CD4-positive, alpha-beta T cell treated with Interleukin-6 for 4 hours (primary cell): Measurements from ENCODE around the gene MBD5.
A peak's percentile ranks its signal among the peaks of the same experiment; 100 is the strongest.
"Not testable (repeated sequence)": the region's sequence is repeated elsewhere in the genome, so short reads cannot be mapped to it uniquely, and the experiment has no call there.

Source experiments
- DNase-seq: peaks from one replicate; pipeline ENCODE4 v3.0.0-alpha.2; 2020; ENCODE audit warnings: mixed read lengths

MBD5 gene

DNA sequence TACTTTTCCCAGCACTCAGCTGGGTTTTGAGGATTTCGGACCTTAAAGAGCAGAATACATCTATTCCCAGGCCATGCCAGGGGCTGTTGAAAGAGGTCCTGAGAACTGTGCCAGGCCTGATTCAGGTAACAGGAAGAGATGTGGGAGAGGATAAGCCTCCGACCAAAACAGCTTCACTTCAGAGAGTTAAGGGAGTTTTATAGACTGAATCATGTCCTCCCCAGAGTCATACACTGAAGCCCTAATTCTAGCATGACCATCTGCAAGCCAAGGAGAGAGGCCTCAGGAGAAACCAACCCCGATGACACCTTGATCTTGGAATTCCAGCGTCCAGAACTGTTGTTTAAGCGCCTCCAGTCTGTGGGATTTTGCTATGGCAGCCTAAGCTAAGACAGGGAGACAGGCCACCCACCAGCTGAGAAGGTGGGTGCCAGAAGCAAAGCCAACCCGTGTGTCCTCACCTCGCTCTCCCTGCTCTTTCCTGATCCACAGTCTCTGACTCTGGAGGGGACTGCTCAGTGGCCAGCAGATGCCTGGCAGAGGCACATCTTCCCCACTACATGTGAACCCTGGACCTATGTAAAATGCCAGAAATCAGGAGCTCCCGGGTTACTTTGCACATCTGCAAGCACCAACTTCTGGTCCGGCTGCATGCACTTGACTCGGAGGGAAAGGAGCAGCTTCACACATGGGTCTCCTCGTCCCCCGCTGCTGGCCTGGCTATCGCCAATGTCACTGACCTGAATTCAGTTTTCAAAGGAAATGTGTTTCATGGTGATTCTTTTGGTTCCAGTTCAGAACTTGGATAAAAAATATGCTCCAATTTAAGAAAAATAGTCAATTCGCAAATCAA lies 506.8 kb downstream of the MBD5 start:
- peak; percentile 37 for DNase-seq

DNA sequence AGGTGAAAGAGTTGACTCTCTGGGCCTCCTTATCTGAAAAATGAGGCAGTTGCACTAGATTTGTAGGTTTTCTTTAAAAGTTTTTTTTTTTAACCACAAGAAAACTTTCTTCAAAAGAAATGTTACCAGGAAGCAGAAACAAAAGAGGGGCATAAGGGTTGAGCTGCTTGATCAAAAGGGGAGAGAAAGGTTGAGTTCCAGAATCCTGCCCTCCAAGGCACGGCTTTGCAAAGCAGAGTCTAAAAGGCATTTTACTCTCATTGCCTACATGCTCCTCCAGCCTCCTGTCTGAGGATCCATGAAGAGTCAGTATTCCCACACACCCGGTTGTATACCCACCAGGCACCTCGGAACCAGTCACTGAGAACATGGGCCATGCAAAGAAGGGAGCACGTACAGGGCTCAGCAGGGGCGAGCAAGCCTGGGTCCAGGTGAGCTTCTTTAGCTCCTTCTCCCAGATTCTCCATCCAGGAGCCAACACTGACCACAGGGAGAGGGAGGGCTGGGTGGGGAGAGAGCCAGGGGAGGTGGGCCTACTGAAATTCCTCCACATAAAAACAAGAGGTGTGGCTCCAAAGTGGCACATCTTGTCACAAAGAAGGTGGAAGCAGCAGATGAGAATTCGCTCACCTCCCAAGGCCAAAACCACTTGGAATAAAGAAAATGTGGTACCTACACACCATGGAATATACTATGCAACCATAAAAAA lies 507.6 kb downstream of the MBD5 start:
- peak; percentile 55 for DNase-seq

DNA sequence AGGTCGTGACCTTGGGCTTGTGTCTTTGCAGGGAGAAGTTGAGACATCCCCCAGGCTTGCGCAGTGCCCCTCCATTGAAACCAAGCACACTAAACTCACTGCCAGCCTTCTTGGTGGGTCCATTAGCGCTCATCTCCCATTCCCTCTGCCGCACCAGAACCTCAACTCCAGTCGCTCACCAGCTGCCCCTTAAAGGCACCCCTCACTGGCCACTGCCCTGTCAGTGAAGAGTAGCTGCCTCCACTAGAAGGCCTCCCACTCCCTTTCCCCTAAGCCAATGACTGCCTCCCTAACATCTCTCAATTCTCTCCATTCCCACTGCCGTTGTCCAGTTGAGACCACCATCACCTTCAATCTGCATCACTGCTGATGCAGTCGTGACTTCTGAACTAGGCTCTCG lies 508.9 kb downstream of the MBD5 start:
- no peak for DNase-seq

DNA sequence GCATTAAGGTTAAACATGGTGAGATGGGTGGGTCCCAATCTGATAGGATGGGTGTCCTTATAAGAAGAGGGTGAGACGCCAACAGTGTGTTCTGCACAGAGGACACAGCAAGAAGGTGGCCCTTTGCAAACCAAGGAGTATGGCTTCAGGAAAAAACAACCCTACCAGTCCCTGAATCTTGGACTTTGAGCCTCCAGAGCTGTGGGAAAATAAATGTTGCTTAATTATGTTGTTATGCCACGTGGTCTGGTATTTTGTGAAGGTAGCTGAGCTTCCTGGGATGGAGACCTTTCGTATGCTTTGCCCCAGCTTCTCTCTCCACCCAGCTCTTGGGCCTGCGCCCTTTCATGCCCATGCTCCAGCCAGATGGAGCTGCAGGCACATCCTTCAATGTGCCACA lies 509.5 kb downstream of the MBD5 start:
- no peak for DNase-seq

DNA sequence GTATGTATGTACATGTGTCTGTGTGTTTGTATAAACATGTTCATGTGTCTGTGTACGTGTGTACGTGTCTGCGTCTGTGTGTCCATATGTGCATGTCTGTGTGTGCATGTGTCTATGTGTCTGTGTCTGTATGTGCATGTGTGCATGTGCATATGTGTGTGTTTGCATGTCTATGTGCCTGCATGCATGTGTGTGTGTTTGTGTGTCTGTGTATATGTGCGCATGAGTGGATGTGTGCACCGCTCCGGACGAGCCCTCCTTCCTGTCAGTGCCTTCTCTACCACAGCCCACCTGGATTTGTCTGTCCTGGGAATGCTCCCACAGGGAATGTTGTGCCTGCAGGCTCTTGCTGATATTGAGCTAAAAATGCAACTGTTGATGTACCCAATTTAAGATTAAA lies 510.3 kb downstream of the MBD5 start:
- no peak for DNase-seq

DNA sequence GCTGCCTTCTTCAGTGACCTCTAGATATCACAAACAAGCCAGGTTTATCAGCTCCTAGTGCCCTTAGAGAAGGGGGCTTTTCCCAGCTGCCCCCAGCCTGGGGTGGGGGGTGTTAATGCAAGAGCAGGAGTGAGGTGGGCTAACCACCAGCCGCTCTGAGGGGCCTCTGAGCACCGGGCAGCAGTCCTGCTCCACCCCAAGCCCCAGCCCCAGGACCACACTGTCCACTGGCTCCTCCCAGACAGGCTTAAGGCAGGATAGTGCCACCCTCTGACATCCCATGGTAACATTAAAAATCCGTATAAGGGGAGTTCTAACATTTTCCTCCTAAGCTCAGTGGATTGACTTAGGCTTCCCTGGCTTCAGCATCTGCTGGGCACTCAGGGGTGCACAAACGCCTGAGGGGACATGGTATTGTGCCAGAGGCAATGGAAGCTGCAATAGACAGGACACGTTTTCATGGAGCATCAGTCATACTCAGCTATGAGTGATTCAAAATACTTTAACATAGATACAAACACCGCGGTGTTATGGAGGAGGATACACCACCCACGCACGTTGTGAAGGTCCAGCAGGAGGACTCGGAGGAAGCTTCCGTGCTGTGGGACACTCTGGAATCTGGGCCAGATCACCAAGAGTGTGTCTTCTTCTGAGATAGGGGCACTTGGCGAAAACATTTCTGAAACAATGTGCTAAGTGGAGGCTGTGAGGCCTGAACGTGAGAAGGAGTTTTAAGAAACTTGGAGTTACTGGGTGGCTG lies 511.0 kb downstream of the MBD5 start:
- DNase-seq, result no peak

DNA sequence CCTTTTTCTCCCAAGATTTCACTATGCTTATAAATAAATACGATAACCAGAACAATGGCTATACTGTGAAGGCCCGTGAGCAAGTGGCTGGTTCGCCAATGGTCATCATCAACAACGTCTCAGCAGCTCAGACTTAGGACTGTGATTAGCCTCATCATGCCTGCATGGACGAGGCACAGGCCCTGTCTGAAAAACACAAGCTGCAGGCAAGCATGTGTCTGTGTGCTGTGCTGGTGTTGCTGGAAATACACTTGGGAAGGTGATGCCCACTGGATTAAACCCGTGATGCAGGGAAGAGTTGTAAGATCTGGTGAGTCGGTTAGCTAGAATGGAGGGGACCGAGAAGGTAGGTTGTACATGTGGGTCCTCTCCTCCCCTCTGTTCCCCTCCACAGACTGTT lies 512.1 kb downstream of the MBD5 start:
- no peak for DNase-seq

DNA sequence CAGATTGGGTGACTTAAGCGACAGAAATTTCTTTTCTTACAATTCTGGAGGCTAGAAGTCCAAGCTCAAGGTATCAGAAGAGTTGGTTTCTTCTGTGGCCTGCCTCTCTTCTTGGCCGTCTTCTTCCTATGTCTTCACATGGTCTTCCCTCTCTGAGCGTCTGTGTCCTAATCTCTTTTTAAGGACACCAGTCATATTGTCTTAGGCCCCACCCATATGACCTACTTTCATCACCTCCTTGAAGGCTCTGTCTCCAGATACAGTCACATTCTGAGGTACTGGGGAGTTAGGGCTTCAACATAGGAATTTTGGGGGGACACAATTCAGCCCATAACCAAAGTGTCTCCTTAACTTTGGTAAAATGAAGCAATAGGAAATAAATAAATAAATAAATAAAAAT lies 512.8 kb downstream of the MBD5 start:
- DNase-seq, result no peak

DNA sequence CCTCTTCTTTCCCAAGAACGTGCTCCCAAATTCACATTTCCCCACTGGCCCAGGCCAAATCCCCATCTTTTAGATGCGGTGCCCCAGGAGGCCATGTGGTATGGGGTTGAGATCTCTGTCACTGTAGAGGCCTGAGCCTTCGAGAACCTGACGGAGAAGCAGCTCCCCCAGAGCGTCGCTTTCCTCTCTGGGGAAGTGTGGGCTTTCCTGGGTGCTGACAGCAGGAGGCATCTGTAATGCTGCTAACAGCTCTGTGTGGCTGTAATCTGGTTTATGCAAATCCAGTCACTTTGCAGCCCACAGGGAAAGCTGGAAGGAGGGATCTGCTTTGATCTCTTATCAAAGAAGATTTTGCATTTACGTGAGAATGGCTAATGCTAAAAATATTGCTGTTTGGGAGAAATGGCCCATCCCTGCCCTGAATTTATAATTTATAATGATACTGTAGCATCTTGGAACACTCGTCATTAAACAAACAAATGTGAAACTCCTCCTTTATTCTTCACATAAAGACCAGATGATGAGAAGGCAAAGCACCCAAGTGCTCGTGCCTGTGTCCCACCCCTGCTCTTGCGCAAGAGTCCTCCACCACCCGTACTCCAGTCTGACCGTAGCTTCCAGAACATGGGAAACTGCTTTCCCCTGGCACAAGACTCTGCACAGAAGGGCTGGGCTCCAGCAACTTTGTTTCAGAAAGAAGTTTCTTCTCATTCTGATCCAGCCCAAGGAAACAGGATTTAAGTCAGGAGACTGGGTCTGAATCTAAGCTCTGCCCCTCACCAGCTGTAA lies 513.7 kb downstream of the MBD5 start:
- DNase-seq, result no peak

DNA sequence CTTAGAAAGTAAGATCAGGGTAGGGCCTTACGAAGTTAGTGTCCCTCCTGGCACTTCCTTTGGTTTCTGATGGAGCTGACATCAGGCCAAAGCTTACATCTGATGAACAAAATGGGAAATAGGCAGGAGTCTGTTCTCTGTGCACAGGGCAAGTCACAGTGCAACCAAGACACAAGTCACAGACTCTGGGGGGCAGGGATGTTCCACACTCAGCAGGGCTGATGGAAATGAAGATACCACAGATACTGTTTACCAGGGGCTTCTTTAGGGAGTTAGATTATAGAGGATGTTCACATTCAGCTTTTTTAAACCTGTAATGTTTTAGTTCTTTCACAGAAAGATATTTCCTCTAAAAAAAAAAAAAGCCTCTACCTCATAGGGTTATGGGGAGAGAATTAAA lies 517.5 kb downstream of the MBD5 start:
- DNase-seq, result no peak

DNA sequence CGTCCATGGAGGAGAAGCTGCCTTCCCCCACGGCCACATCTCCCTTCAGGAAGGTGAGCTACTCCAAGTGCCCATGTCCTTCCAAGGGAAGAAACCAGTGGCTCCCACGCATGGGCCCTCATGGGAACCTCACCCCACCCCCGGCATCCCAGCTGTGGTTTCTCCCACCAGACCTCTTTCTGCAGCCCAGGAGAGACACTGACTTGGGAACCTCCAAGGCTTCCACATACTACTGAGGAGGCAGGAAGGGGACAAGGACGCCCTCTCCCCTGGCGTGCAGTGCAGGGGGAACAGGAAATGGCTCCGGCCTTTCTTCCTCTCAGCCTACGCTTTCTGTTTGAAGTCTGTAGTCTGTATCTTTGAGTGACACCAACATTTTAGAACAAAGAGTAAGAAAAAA lies 519.1 kb downstream of the MBD5 start:
- DNase-seq, result peak; percentile 61

DNA sequence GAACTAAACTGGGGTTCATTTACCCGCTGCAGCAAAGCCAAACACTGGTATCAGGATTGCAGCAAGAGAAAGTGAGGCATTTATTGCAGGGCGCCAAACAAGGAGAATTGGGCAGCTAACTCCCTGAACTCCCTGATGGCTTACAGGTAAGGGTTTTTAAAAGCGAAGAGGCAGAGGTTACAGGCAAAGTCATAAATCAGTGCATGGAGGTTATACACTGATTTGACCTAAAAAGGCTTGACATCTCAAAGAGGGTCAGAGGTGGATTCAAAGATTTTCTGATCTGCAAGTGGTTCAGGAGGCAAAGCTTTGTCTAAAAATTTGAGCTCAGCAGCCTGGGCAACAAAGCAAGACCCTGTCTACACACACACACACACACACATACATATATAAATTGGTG lies 520.9 kb downstream of the MBD5 start:
- DNase-seq, result no peak

DNA sequence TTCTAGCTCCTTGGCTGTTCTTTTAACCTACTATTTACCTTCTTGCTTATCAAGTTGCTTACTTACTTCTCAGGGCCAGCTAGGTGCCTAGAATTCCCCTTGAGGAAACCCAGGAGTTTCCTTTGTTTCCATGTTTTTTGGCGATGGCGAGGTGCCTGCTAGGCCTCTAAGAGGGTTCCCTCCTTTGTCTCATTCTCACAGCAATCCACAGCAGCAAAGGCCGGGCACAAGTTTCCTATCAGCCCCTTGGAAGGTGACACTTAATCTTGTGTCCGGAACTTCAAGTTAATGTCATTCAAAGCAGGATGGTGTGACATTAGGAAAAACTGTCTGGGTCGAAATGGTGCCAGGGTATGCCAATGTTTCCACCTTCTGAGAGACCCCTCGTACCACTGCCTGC lies 521.7 kb downstream of the MBD5 start:
- no peak for DNase-seq

DNA sequence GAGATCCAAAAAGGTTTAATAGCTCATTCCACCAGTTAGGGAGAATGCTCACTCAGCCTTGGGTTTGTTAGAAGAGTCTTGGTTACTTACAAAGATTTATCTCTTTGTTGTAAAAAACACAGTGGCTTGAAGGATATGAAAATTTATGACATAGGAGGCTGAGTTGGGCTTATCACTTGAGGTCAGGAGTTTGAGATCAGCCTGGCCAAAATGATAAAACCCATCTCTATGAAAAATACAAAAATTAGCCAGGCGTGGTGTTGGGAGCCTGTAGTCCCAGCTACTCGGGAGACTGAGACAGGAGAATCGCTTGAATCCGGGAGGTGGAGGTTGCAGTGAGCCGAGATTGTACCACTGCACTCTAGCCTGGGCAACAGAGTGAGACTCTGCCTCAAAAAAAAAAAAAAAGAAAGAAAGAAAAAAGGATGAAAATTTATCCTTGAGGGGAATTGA lies 522.2 kb downstream of the MBD5 start:
- not testable (repeated sequence) for DNase-seq

DNA sequence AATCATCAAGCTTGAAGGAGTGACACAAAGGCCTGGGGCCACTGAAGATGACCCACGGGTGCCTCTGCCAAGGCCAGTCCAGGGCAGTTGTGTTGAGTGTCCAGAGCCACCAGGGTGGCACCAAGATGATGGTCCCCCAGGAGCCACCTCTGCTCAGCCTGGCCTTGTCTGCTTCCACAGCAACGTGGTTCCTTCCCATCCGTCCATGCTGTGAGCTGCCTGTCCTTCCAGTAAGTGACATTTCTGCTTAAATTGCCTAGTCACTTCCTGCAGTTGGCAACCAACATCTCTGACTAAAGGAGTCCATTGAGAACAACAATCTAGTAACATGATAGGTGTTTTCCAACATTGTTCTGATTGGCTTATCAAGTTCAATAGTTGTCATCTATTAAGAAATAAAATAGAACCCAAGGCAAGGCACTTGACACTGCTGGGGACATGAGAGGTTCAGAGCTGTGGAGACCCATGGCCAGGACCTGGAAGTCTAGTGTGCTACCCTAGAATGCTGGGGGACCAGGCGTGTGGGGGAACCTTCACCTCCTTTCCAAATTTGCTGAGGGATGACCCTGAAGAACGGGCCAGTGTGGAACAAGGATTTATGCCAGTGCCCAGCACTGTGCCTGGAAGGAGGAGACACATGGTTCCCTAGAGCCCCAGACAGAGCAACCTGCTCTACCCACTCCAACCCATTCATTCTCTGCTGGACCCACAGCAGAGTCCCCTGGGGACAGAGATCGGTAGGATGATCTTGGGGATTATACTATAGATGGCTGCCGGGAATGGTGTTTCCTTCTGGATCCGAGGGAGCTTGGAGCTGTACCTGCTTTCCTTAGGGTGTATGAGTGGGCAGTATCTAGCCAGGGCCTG lies 524.7 kb downstream of the MBD5 start:
- peak; percentile 33 for DNase-seq

DNA sequence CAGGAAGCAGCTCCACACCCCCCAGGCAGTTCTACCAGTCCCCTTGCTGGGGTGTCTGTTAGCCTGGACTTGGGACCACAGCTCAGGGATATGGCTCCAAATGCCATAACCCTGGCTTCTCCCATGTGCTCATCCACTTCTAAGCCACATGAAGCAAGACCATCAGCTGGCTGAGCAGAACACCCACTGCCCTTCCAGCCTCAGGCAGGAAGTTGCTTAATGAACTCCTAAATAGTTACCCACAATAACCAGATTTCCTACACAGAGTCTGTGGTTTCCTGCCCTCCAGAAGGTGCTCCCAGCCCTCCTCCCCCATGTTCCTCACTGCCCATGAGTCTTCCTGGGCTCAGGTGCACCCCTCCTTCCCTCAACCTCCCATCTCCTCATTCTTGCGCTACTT lies 525.4 kb downstream of the MBD5 start:
- no peak for DNase-seq

DNA sequence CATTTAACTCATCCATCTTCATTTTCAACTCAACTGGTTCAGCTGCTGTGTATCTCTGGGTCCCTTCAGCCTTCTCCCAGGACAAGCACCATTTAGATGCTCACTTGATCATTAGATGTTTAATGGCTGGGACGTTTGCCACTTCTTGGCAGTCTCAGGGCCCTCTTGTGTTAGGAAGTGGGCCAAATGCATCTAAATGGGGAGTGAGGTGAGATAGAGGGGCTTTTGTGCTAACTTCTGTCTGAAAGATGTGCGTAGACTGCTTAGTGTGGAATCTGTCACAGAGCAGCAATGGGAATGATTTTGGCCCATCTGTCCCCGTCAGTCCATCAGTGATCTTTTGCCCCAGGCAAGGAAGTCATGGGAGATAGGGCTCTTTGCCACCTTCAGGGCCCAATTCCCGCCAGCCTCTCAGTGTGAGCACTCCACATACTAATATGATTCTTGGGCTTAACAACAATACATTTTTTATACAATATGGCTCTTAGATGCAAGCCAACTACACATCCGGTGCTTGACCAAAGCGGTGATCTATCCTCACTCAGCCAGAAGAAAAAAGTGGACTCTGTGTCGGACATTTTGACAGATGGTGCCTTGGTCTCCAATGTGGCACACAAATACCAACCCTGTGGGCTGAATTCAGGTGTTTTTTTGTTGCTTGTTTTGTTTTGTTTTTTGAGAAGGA lies 528.0 kb downstream of the MBD5 start:
- no peak for DNase-seq

DNA sequence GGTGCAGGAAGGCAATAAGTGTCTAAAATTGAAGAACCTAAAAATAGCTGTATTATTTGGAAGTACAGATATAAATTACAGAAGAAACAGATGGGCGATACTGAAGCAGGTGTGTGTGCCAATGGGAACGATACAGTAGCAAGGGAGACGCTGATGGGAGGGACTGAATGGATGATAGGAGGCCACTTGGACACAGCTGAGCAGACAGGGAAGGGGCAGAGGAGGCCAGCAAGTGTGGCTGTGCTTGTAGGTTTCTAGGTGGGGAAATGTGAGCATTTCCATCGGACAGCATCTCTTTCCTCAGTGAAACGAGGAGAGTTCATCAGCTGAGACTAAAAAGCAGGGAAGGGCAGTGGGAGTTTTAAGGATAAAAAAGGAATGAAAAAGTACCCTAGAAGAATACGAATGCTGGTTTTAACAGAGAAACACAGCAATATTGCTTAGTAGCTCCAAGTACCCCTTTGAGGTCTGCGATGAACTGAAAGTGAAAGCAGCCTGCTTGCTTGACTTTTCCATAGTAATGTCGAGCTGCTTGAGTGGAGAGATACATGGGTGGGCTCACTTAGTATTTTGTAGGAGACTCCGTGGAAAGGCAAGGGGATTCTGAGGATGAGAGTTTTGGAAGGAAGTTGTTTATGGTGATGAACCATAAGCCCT lies 531.9 kb downstream of the MBD5 start:
- peak; percentile 53 for DNase-seq

DNA sequence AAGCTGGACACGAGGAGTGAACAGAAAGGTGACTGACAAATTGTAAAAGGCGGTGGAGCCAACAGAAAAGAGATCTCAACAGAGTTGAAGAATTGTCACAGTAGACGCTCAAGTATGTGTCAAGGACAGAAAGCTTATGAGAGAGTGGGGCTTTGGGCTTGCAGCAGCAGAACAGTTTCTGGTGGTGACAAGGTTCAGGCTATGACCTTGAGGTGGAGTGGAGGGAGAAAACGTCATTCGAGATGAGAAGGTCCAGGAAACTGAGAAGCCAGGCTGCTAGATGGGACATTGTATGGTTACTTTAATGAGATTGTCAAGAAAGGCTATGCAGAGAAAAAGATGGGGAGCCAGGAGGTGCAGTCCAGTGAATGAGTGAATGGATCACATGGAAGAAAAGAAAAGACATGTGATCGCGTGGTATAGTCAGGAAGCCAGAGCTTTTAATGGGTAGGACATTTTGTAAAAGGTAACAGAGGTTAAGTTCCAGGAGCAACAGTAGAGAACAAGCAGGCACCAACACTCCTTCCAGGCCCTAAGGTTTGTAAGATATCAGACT lies 532.5 kb downstream of the MBD5 start:
- DNase-seq, result peak; percentile 23
